ENCODE results near the gene ACOX3.
A peak's percentile ranks its signal among the peaks of the same experiment; 100 is the strongest.
"Not testable (repeated sequence)": the region's sequence is repeated elsewhere in the genome, so short reads cannot be mapped to it uniquely, and the experiment has no call there.

Gene ACOX3

GRCh38 chr4:8440492-8441311 lies at the start of gene ACOX3, which contains the start of gene TRMT44:
Gene ACOX3, minus strand, starts transcription at chr4:8440723. Its CDS starts 24,202 bp downstream, at chr4:8416521.
Gene TRMT44, plus strand, starts transcription at chr4:8440777. Its CDS starts 46 bp downstream, at chr4:8440823.
- no peaks in the 10 kb centered on the region for H3K27me3 ChIP-seq (ENCODE audit: control insufficient read depth, insufficient read depth, low read length)
- H3K4me3 ChIP-seq (ENCODE audit: low read depth, low read length) = peak within 1 kb of the TSS; percentile 70
- peaks cover 10% of the 10 kb centered on the region for H3K4me1 ChIP-seq (ENCODE audit: control insufficient read depth, insufficient read depth, low read length)
- H3K9me3 ChIP-seq (ENCODE audit: control insufficient read depth, insufficient read depth, low read depth, low read length) = peaks cover 11% of the 10 kb centered on the region; the same call in 1 of the 2 replicates
- H3K36me3 ChIP-seq (ENCODE audit: control insufficient read depth, insufficient read depth, low read length) = no peaks in the 10 kb centered on the region
- 0 out of 2 replicates have a peak within 1 kb of the TSS, but pooled peaks have one; percentile 11 for H3K27ac ChIP-seq (ENCODE audit: low read depth, low read length)
- H3K9ac ChIP-seq (ENCODE audit: low read length) = peak within 1 kb of the TSS; percentile 75

GRCh38 chr4:8488791-8489369 lies 48.4 kb upstream of the ACOX3 start:
- H3K9ac ChIP-seq (ENCODE audit: low read length) = peak overlapping the region; percentile 62

GRCh38 chr4:8486643-8487042 lies 46.1 kb upstream of the ACOX3 start:
- H3K36me3 ChIP-seq (ENCODE audit: control insufficient read depth, insufficient read depth, low read length); H3K27me3 ChIP-seq (ENCODE audit: control insufficient read depth, insufficient read depth, low read length); H3K27ac ChIP-seq (ENCODE audit: low read depth, low read length); H3K4me3 ChIP-seq (ENCODE audit: low read depth, low read length); H3K4me1 ChIP-seq (ENCODE audit: control insufficient read depth, insufficient read depth, low read length); H3K9me3 ChIP-seq (ENCODE audit: control insufficient read depth, insufficient read depth, low read depth, low read length); H3K9ac ChIP-seq (ENCODE audit: low read length): not testable (repeated sequence)

More at GRCh38 chr4:8488791-8489369, 48.4 kb upstream of the ACOX3 start:
- Histone ChIP-seq H3K27me3 (ENCODE audit: control insufficient read depth, insufficient read depth, low read length) (no peaks in the 10 kb centered on the region), H3K27ac (ENCODE audit: low read depth, low read length) (peak overlapping the region; percentile 9; the same call in 1 of the 2 replicates), H3K36me3 (ENCODE audit: control insufficient read depth, insufficient read depth, low read length) (peaks cover 6% of the 10 kb centered on the region), H3K4me3 (ENCODE audit: low read depth, low read length) (peak overlapping the region; percentile 21; the same call in 1 of the 2 replicates), H3K4me1 (ENCODE audit: control insufficient read depth, insufficient read depth, low read length) (peaks cover 18% of the 10 kb centered on the region), H3K9me3 (ENCODE audit: control insufficient read depth, insufficient read depth, low read depth, low read length) (peaks cover 9% of the 10 kb centered on the region)

- Histone ChIP-seq H3K36me3 (ENCODE audit: control insufficient read depth, insufficient read depth, low read length) (peaks cover 18% of the 10 kb centered on the region), H3K27ac (ENCODE audit: low read depth, low read length) (no peak overlapping the region), H3K4me3 (ENCODE audit: low read depth, low read length) (no peak overlapping the region), H3K9me3 (ENCODE audit: control insufficient read depth, insufficient read depth, low read depth, low read length) (no peaks in the 10 kb centered on the region), H3K4me1 (ENCODE audit: control insufficient read depth, insufficient read depth, low read length) (peaks cover 22% of the 10 kb centered on the region; the same call in 1 of the 2 replicates), H3K9ac (ENCODE audit: low read length) (no peak overlapping the region), H3K27me3 (ENCODE audit: control insufficient read depth, insufficient read depth, low read length) (no peaks in the 10 kb centered on the region)
Measured at GRCh38 chr4:8480221-8480620, 39.7 kb upstream of the ACOX3 start.

DNA sequence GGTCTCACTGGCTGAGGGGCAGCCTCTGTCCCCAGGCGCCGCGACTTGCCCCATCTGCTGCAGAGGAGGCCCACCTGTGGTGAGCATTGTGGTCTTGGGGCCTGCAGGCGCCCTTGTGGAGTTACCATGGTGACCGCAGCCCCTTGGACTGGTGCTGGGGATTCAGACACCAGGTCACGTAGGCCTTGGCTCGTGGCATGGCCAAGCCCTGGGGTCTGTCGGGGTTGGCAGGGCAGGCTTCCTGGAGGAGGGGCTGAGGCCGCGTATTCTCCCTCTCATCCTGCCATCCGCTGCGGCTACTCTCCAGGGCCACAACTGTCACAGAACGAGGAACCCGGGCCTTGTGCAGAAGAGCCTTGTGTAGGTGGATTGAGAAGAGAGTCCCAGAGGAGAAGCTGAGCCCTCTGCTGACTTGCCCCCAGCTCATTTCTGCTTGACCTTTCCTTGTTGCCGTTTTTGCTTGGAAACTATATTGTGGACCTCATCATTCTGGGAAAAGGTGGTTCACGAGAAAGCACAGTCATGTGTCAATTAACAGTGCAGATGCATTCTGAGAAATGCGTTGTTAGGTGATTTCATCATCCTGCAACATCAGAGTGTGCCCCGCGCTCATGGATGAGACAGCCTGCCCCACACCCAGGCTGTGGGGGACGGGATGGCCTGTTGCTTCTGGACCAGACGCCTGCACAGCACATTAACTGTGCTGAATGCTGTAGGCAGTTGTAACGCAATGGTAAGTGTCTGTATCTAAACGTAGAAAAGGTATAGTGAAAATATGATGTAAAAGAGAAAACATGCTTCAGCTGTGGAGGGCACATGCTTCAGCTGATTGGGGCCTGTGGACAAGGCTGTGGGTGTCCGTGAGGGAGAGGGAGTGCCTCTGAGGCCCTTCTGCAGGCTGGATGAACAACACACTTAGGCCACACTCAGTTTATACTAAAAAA lies 38.5 kb upstream of the ACOX3 start:
- Histone ChIP-seq H3K9ac (ENCODE audit: low read length) (no peak overlapping the region), H3K9me3 (ENCODE audit: control insufficient read depth, insufficient read depth, low read depth, low read length) (no peaks in the 10 kb centered on the region), H3K36me3 (ENCODE audit: control insufficient read depth, insufficient read depth, low read length) (peaks cover 22% of the 10 kb centered on the region), H3K27ac (ENCODE audit: low read depth, low read length) (no peak overlapping the region), H3K4me3 (ENCODE audit: low read depth, low read length) (no peak overlapping the region), H3K4me1 (ENCODE audit: control insufficient read depth, insufficient read depth, low read length) (peaks cover 22% of the 10 kb centered on the region; the same call in 1 of the 2 replicates), H3K27me3 (ENCODE audit: control insufficient read depth, insufficient read depth, low read length) (no peaks in the 10 kb centered on the region)

- Histone ChIP-seq H3K4me1 (ENCODE audit: control insufficient read depth, insufficient read depth, low read length) (peaks cover 22% of the 10 kb centered on the region; the same call in 1 of the 2 replicates), H3K9me3 (ENCODE audit: control insufficient read depth, insufficient read depth, low read depth, low read length) (no peaks in the 10 kb centered on the region), H3K4me3 (ENCODE audit: low read depth, low read length) (no peak overlapping the region), H3K27me3 (ENCODE audit: control insufficient read depth, insufficient read depth, low read length) (no peaks in the 10 kb centered on the region), H3K9ac (ENCODE audit: low read length) (no peak overlapping the region), H3K27ac (ENCODE audit: low read depth, low read length) (no peak overlapping the region), H3K36me3 (ENCODE audit: control insufficient read depth, insufficient read depth, low read length) (peaks cover 22% of the 10 kb centered on the region)
Measured at GRCh38 chr4:8478371-8478770, 37.8 kb upstream of the ACOX3 start.

DNA sequence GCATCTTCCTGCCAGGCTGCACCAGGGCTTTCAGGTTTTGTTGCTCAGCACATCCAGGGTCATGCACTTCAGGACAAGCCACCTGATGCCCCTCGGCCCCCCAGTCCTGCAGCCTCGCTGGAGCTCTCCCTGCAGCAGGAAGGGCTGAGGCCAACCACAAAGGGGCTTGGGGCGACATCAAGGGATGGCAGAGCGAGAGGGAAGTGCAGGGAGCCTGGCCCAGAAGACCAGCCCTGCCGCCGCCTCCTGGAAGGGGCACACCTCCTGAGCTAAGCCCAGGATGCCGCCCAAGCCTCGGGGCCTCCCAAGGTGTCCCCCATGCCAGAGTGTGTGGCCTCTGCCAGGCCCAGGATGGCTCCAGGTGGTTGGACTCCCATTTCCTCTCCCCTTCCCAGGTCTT lies 37.2 kb upstream of the ACOX3 start:
- peaks cover 22% of the 10 kb centered on the region for H3K36me3 ChIP-seq (ENCODE audit: control insufficient read depth, insufficient read depth, low read length)
- H3K9me3 ChIP-seq (ENCODE audit: control insufficient read depth, insufficient read depth, low read depth, low read length) = no peaks in the 10 kb centered on the region
- H3K4me1 ChIP-seq (ENCODE audit: control insufficient read depth, insufficient read depth, low read length) = peaks cover 25% of the 10 kb centered on the region; the same call in 1 of the 2 replicates

GRCh38 chr4:8477095-8477635 lies 36.6 kb upstream of the ACOX3 start:
- Histone ChIP-seq H3K36me3 (ENCODE audit: control insufficient read depth, insufficient read depth, low read length) (peaks cover 22% of the 10 kb centered on the region), H3K27ac (ENCODE audit: low read depth, low read length) (no peak overlapping the region), H3K9ac (ENCODE audit: low read length) (no peak overlapping the region), H3K4me3 (ENCODE audit: low read depth, low read length) (no peak overlapping the region), H3K9me3 (ENCODE audit: control insufficient read depth, insufficient read depth, low read depth, low read length) (no peaks in the 10 kb centered on the region), H3K4me1 (ENCODE audit: control insufficient read depth, insufficient read depth, low read length) (peaks cover 31% of the 10 kb centered on the region; the same call in 1 of the 2 replicates), H3K27me3 (ENCODE audit: control insufficient read depth, insufficient read depth, low read length) (no peaks in the 10 kb centered on the region)

More for the DNA sequence above, 37.2 kb upstream of the ACOX3 start:
- Histone ChIP-seq H3K27me3 (ENCODE audit: control insufficient read depth, insufficient read depth, low read length) (no peaks in the 10 kb centered on the region), H3K4me3 (ENCODE audit: low read depth, low read length) (no peak overlapping the region), H3K9ac (ENCODE audit: low read length) (no peak overlapping the region), H3K27ac (ENCODE audit: low read depth, low read length) (no peak overlapping the region)

GRCh38 chr4:8475751-8476575 lies 35.4 kb upstream of the ACOX3 start:
- peaks cover 27% of the 10 kb centered on the region; the same call in 1 of the 2 replicates for H3K4me1 ChIP-seq (ENCODE audit: control insufficient read depth, insufficient read depth, low read length)
- H3K27me3 ChIP-seq (ENCODE audit: control insufficient read depth, insufficient read depth, low read length) = no peaks in the 10 kb centered on the region
- no peak overlapping the region for H3K9ac ChIP-seq (ENCODE audit: low read length)
- H3K4me3 ChIP-seq (ENCODE audit: low read depth, low read length) = no peak overlapping the region
- H3K9me3 ChIP-seq (ENCODE audit: control insufficient read depth, insufficient read depth, low read depth, low read length) = no peaks in the 10 kb centered on the region
- H3K27ac ChIP-seq (ENCODE audit: low read depth, low read length) = no peak overlapping the region
- H3K36me3 ChIP-seq (ENCODE audit: control insufficient read depth, insufficient read depth, low read length) = peaks cover 30% of the 10 kb centered on the region

Measured in HUES6 (cell line).